ENCODE measurements around the gene PGAP3. TPM values are rescaled to one million over a fixed set of nuclear protein-coding genes. Genes with fewer than 3 reads are reported as not detected.
A peak's percentile ranks its signal among the peaks of the same experiment; 100 is the strongest.

PGAP3 gene
- total and polyA plus RNA-seq, 3 experiments from 2014 or later, result 11.8 to 22.4 (median 12.1) TPM

- no peak overlapping the region for H3K4me3 Mint-ChIP-seq
- peaks cover 11 to 24% (median 13%) of the 10 kb centered on the region in 3 donors for H3K4me1 Mint-ChIP-seq
- Histone ChIP-seq H3K27ac (ENCODE audit: low read depth, low read length) (no peak overlapping the region), H3K27me3 (ENCODE audit: insufficient read depth, low read length, poor library complexity, severe bottlenecking) (peaks cover 14% of the 10 kb centered on the region), H3K4me3 (ENCODE audit: low read length) (no peak overlapping the region), H3K4me1 (ENCODE audit: insufficient read depth, low read length) (peaks cover 14% of the 10 kb centered on the region), H3K9me3 (ENCODE audit: low read length) (no peaks in the 10 kb centered on the region), H3K36me3 (ENCODE audit: insufficient read depth, low read length) (no peaks in the 10 kb centered on the region)
- no peak overlapping the region for H3K27ac Mint-ChIP-seq
- peaks cover 16 to 38% of the 10 kb centered on the region in 2 donors for H3K27me3 Mint-ChIP-seq
- no peaks in the 10 kb centered on the region for H3K9me3 Mint-ChIP-seq
- ChIA-PET CTCF (interaction anchor here (10.7 kb wide), 1 partner anchor 9 kb away, joined by 161 read pairs; the partner anchor contains the start of gene PPP1R1B), POLR2A (no interaction called here)
- H3K36me3 Mint-ChIP-seq, result no peaks in the 10 kb centered on the region
- no peak for DNase-seq
Measured at GRCh38 chr17:39631403-39631802, 56.5 kb downstream of the PGAP3 start.

DNA sequence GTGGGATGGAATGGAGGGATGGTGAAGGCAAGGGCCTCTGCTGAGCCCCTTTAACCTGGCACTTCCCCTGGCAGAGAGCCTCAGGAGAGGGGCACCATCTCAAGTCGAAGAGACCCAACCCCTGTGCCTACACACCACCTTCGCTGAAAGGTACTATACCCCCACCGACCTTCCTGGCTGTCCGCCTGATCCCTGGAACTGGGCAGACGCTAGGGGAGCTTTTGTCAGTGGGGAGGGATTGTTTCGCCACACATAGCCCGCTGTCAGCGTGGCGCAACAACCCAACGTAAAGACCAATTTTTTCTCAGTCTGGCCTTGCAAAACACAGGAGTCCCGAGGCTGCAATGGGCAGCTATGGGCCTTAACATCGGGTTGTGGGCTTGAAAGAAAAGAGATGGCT, 58.0 kb downstream of the PGAP3 start:
- no peaks in the 10 kb centered on the region for H3K9me3 ChIP-seq (ENCODE audit: low read length)
- ChIA-PET POLR2A (no interaction called here), CTCF (interaction anchor here (1.4 to 10.7 kb wide), 3 partner anchors 8 to 351 kb away, joined by 3 to 161 read pairs (median 3); partner anchors contain the start of genes PPP1R1B and PSMD3)
- H3K27me3 ChIP-seq (ENCODE audit: insufficient read depth, low read length, poor library complexity, severe bottlenecking), result peaks cover 23% of the 10 kb centered on the region
- no peaks in the 10 kb centered on the region for H3K36me3 ChIP-seq (ENCODE audit: insufficient read depth, low read length)
- Mint-ChIP-seq H3K36me3 (no peaks in the 10 kb centered on the region), H3K9me3 (no peaks in the 10 kb centered on the region), H3K27ac (no peak overlapping the region), H3K4me1 (peaks cover 5 to 16% (median 9%) of the 10 kb centered on the region in 3 donors), H3K27me3 (peaks cover 24 to 49% of the 10 kb centered on the region in 2 donors), H3K4me3 (no peak overlapping the region)
- H3K4me3 ChIP-seq (ENCODE audit: low read length), result no peak overlapping the region
- peaks cover 9% of the 10 kb centered on the region for H3K4me1 ChIP-seq (ENCODE audit: insufficient read depth, low read length)
- H3K27ac ChIP-seq (ENCODE audit: low read depth, low read length), result no peak overlapping the region
- no peak for DNase-seq

- H3K4me3 ChIP-seq (ENCODE audit: low read length), result no peak overlapping the region
- DNase-seq, result no peak
- no peaks in the 10 kb centered on the region for H3K9me3 ChIP-seq (ENCODE audit: low read length)
- no peak overlapping the region for H3K27ac ChIP-seq (ENCODE audit: low read depth, low read length)
- no peak overlapping the region for H3K27ac Mint-ChIP-seq
- H3K27me3 ChIP-seq (ENCODE audit: insufficient read depth, low read length, poor library complexity, severe bottlenecking), result peaks cover 23% of the 10 kb centered on the region
- peaks cover 9% of the 10 kb centered on the region for H3K4me1 ChIP-seq (ENCODE audit: insufficient read depth, low read length)
- H3K9me3 Mint-ChIP-seq, result no peaks in the 10 kb centered on the region
- peaks cover 24 to 49% of the 10 kb centered on the region in 2 donors for H3K27me3 Mint-ChIP-seq
- H3K4me1 Mint-ChIP-seq, result peaks cover 3 to 15% (median 8%) of the 10 kb centered on the region in 3 donors
- H3K36me3 Mint-ChIP-seq, result no peaks in the 10 kb centered on the region
- ChIA-PET CTCF (interaction anchor here (1.4 to 10.7 kb wide), 2 partner anchors 7 to 351 kb away, joined by 3 to 161 read pairs; partner anchors contain the start of genes PPP1R1B and PSMD3), POLR2A (no interaction called here)
- H3K4me3 Mint-ChIP-seq, result no peak overlapping the region
- no peaks in the 10 kb centered on the region for H3K36me3 ChIP-seq (ENCODE audit: insufficient read depth, low read length)
Measured at GRCh38 chr17:39629494-39629880, 58.4 kb downstream of the PGAP3 start.

- no peaks in the 10 kb centered on the region for H3K9me3 Mint-ChIP-seq
- ChIA-PET POLR2A (no interaction called here), CTCF (interaction anchor here (1.1 to 10.7 kb wide), 5 partner anchors 7 to 352 kb away, joined by 3 to 161 read pairs (median 3); partner anchors contain the start of genes PPP1R1B and PSMD3)
- no peaks in the 10 kb centered on the region for H3K36me3 ChIP-seq (ENCODE audit: insufficient read depth, low read length)
- DNase-seq, result no peak
- H3K36me3 Mint-ChIP-seq, result no peaks in the 10 kb centered on the region
- no peaks in the 10 kb centered on the region for H3K9me3 ChIP-seq (ENCODE audit: low read length)
- no peak overlapping the region for H3K4me3 Mint-ChIP-seq
- peaks cover 0 to 12% (median 4%) of the 10 kb centered on the region in 3 donors for H3K4me1 Mint-ChIP-seq
- peaks cover 24 to 49% of the 10 kb centered on the region in 2 donors for H3K27me3 Mint-ChIP-seq
- H3K27me3 ChIP-seq (ENCODE audit: insufficient read depth, low read length, poor library complexity, severe bottlenecking), result peaks cover 23% of the 10 kb centered on the region
- H3K4me1 ChIP-seq (ENCODE audit: insufficient read depth, low read length), result peaks cover 9% of the 10 kb centered on the region
- H3K27ac Mint-ChIP-seq, result no peak overlapping the region
- no peak overlapping the region for H3K27ac ChIP-seq (ENCODE audit: low read depth, low read length)
- H3K4me3 ChIP-seq (ENCODE audit: low read length), result no peak overlapping the region
Measured at GRCh38 chr17:39628655-39629493, 59.0 kb downstream of the PGAP3 start.

GRCh38 chr17:39627712-39628516, 59.9 kb downstream of the PGAP3 start:
- H3K9me3 ChIP-seq (ENCODE audit: low read length), result no peaks in the 10 kb centered on the region
- no peak for DNase-seq
- H3K4me1 ChIP-seq (ENCODE audit: insufficient read depth, low read length), result peaks cover 17% of the 10 kb centered on the region
- Mint-ChIP-seq H3K4me3 (peak overlapping the region in 1 of 7 donors; percentile 54), H3K4me1 (peaks cover 6 to 22% (median 9%) of the 10 kb centered on the region in 3 donors), H3K27me3 (peaks cover 24 to 46% of the 10 kb centered on the region in 2 donors), H3K27ac (no peak overlapping the region), H3K36me3 (no peaks in the 10 kb centered on the region), H3K9me3 (no peaks in the 10 kb centered on the region)
- ChIA-PET POLR2A (no interaction called here), CTCF (interaction anchor here (1.1 to 11.4 kb wide), 4 partner anchors 6 to 178 kb away, joined by 3 to 161 read pairs (median 4); partner anchors contain the start of gene STARD3)
- H3K27me3 ChIP-seq (ENCODE audit: insufficient read depth, low read length, poor library complexity, severe bottlenecking), result peaks cover 23% of the 10 kb centered on the region
- no peaks in the 10 kb centered on the region for H3K36me3 ChIP-seq (ENCODE audit: insufficient read depth, low read length)
- H3K4me3 ChIP-seq (ENCODE audit: low read length), result no peak overlapping the region
- H3K27ac ChIP-seq (ENCODE audit: low read depth, low read length), result no peak overlapping the region

DNA sequence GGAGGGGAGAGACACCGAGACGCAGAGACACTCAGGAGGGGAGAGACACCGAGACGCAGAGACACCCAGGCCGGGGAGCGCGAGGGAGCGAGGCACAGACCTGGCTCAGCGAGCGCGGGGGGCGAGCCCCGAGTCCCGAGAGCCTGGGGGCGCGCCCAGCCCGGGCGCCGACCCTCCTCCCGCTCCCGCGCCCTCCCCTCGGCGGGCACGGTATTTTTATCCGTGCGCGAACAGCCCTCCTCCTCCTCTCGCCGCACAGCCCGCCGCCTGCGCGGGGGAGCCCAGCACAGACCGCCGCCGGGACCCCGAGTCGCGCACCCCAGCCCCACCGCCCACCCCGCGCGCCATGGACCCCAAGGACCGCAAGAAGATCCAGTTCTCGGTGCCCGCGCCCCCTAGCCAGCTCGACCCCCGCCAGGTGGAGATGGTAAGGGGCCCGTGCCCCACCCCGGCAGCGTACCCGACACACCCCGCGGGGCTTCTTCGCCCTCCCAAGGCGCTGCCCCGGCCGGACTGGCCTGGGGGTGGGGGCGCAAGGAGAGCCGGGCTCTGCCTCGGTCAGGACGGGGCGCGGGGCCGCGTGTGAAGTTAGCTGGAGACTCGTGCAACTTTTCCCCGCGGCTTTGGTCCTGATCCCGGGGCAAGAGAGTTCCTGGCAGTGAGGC, 60.7 kb downstream of the PGAP3 start:
- Mint-ChIP-seq H3K36me3 (no peaks in the 10 kb centered on the region), H3K27ac (no peak overlapping the region), H3K27me3 (peaks cover 24 to 44% of the 10 kb centered on the region in 2 donors), H3K4me1 (peaks cover 9 to 29% (median 15%) of the 10 kb centered on the region in 3 donors), H3K9me3 (no peaks in the 10 kb centered on the region), H3K4me3 (peak overlapping the region in 4 of 7 donors; percentile 41 to 66 (median 48))
- H3K27ac ChIP-seq (ENCODE audit: low read depth, low read length), result no peak overlapping the region
- H3K4me3 ChIP-seq (ENCODE audit: low read length), result no peak overlapping the region
- H3K27me3 ChIP-seq (ENCODE audit: insufficient read depth, low read length, poor library complexity, severe bottlenecking), result peaks cover 23% of the 10 kb centered on the region
- H3K4me1 ChIP-seq (ENCODE audit: insufficient read depth, low read length), result peaks cover 23% of the 10 kb centered on the region
- no peak for DNase-seq
- H3K36me3 ChIP-seq (ENCODE audit: insufficient read depth, low read length), result no peaks in the 10 kb centered on the region
- ChIA-PET CTCF (interaction anchor here (1.2 to 11.4 kb wide), 3 partner anchors 6 to 179 kb away, joined by 3 to 161 read pairs (median 4); partner anchors contain the start of gene STARD3), POLR2A (no interaction called here)
- no peaks in the 10 kb centered on the region for H3K9me3 ChIP-seq (ENCODE audit: low read length)

- DNase-seq, result no peak
- peak within 1 kb of the TSS in 1 of 8 donors; percentile 86 for H3K27ac Mint-ChIP-seq
- CTCF ChIA-PET, result interaction anchor here (1.0 to 11.4 kb wide), 3 partner anchors 7 to 27 kb away, joined by 3 to 161 read pairs (median 54); partner anchors contain the start of gene STARD3
Measured at GRCh38 chr17:39626171-39627046, 61.4 kb downstream of the PGAP3 start, which contains the start of gene PPP1R1B. Gene PPP1R1B (plus strand): TSS chr17:39626952. CDS start chr17:39627393, 441 bp downstream.

More at GRCh38 chr17:39626171-39627046, 61.4 kb downstream of the PGAP3 start, which contains the start of gene PPP1R1B:
- peaks cover 27% of the 10 kb centered on the region for H3K4me1 ChIP-seq (ENCODE audit: insufficient read depth, low read length)
- peaks cover 24 to 37% of the 10 kb centered on the region in 2 donors for H3K27me3 Mint-ChIP-seq
- POLR2A ChIA-PET, result interaction anchor here (0.5 kb wide), 1 partner anchor 426 kb away, joined by 3 read pairs; the partner anchor contains the start of gene RPL19
- peaks cover 13 to 34% (median 20%) of the 10 kb centered on the region in 3 donors for H3K4me1 Mint-ChIP-seq
- H3K4me3 Mint-ChIP-seq, result peak within 1 kb of the TSS in 6 of 7 donors; percentile 1 to 66 (median 42)
- peaks cover 23% of the 10 kb centered on the region for H3K27me3 ChIP-seq (ENCODE audit: insufficient read depth, low read length, poor library complexity, severe bottlenecking)
- H3K36me3 ChIP-seq (ENCODE audit: insufficient read depth, low read length), result no peaks in the 10 kb centered on the region
- no peak within 1 kb of the TSS for H3K27ac ChIP-seq (ENCODE audit: low read depth, low read length)
- no peaks in the 10 kb centered on the region for H3K9me3 Mint-ChIP-seq
- H3K9me3 ChIP-seq (ENCODE audit: low read length), result no peaks in the 10 kb centered on the region
- no peaks in the 10 kb centered on the region for H3K36me3 Mint-ChIP-seq
- no peak within 1 kb of the TSS for H3K4me3 ChIP-seq (ENCODE audit: low read length)

Data from CD8-positive, alpha-beta memory T cell (primary cell).